ENCODE results near the gene SMG6.

The SMG6 gene

DNA sequence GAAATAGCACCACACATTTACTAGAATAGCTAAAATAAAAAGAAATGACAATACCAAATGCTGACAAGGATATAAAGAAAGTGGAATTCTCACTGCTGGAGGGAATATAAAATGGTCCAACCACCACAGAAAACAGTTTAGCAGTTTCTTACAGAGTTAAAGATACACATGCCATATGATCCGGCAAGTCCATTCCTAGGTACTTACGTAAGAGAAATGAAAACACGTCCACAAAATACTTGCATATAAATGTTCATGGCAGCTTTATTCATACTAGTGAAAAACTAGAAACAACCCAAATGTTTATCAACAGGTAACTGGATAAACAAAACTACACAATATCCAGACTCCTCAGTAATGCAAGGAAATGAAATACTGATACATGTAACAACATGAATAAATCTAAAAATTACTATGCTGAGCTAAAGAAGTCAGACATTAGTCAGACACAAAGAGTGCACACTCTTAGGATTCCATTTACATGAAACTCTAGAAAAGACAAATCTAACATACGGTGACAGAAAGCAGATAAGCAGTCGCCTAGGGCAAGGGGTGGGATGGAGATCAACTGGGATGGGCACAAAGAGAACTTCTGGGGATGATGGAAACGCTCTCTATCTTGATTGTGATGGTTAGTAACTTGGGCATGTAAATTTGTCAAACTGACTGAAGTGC lies 76.4 kb downstream of the SMG6 start:
- Histone ChIP-seq H3K9ac (ENCODE audit: low read depth, low read length) (no peak overlapping the region), H3K27me3 (ENCODE audit: insufficient read depth, low read length) (no peaks in the 10 kb centered on the region), H3K4me1 (ENCODE audit: insufficient read depth, low read length) (no peaks in the 10 kb centered on the region; the same call in 1 of the 2 replicates), H3K36me3 (ENCODE audit: insufficient read depth, low read length) (0 out of 2 replicates have a peak, but pooled peaks cover 4% of the 10 kb centered on the region), H3K27ac (ENCODE audit: low read depth, low read length) (no peak overlapping the region), H3K4me3 (ENCODE audit: low read length) (no peak overlapping the region), H3K9me3 (ENCODE audit: insufficient read depth, low read depth, low read length) (no peaks in the 10 kb centered on the region)
- WGBS = 92% methylated on average over 6 of the region's 6 CpGs

DNA sequence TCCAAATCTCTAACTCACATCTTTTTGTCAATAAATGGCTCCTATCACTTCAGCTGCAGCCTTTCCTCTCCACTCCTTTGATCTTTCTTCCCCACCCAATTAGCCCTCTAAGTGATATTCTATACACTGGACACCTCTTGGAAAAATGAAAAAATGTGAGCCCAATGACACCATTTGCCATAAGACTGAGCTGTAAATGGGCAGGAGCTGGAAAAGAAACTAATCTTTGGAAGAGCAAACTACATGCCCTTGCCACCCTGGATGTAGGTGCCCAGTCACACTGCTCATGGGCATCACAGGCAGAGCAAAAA lies 80.0 kb downstream of the SMG6 start:
- no peak overlapping the region for H3K9ac ChIP-seq (ENCODE audit: low read depth, low read length)
- H3K4me1 ChIP-seq (ENCODE audit: insufficient read depth, low read length) = no peaks in the 10 kb centered on the region; the same call in 1 of the 2 replicates
- 0 out of 2 replicates have a peak, but pooled peaks cover 2% of the 10 kb centered on the region for H3K36me3 ChIP-seq (ENCODE audit: insufficient read depth, low read length)
- H3K27ac ChIP-seq (ENCODE audit: low read depth, low read length) = no peak overlapping the region
- no peak overlapping the region for H3K4me3 ChIP-seq (ENCODE audit: low read length)
- H3K9me3 ChIP-seq (ENCODE audit: insufficient read depth, low read depth, low read length) = no peaks in the 10 kb centered on the region
- no peaks in the 10 kb centered on the region for H3K27me3 ChIP-seq (ENCODE audit: insufficient read depth, low read length)

DNA sequence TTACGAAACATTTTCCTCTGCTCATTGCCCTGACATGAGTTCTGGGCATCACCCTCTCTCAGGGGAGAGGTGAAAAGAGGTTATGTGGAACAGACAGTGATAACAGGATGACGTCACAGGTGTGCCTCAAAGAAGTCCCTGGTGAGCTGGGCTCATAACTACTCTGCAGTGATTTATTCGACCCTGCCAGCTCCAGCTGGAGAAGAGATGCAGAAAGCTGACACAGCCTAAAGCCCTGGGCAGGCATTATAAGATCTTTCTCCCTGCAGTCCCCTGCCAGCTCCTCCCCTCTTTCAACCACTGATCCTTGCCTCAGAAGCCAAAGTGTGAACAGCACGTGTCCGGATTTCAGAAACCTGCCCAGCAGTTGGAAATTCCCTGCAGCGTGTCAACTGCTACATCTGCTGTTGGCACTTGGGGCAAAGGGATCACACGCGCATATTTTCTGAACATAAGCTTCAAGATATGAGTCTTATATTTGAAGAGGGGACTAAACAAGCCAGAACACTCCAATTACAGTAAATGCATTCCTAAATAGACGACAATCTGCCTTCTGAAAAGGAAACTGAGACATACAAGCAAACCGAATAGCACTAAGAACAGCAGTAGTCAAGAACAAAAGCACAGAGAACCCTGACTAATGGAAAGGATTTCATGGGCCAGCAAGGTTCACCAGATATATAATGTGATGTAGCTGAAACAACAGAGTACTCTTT lies 80.5 kb downstream of the SMG6 start:
- no peaks in the 10 kb centered on the region for H3K9me3 ChIP-seq (ENCODE audit: insufficient read depth, low read depth, low read length)
- H3K27ac ChIP-seq (ENCODE audit: low read depth, low read length) = no peak overlapping the region
- 0 out of 2 replicates have a peak, but pooled peaks cover 2% of the 10 kb centered on the region for H3K36me3 ChIP-seq (ENCODE audit: insufficient read depth, low read length)
- H3K4me1 ChIP-seq (ENCODE audit: insufficient read depth, low read length) = no peaks in the 10 kb centered on the region; the same call in 1 of the 2 replicates
- no peak overlapping the region for H3K9ac ChIP-seq (ENCODE audit: low read depth, low read length)
- H3K27me3 ChIP-seq (ENCODE audit: insufficient read depth, low read length) = no peaks in the 10 kb centered on the region
- H3K4me3 ChIP-seq (ENCODE audit: low read length) = no peak overlapping the region
- WGBS = 92% methylated on average over 10 of the region's 10 CpGs

DNA sequence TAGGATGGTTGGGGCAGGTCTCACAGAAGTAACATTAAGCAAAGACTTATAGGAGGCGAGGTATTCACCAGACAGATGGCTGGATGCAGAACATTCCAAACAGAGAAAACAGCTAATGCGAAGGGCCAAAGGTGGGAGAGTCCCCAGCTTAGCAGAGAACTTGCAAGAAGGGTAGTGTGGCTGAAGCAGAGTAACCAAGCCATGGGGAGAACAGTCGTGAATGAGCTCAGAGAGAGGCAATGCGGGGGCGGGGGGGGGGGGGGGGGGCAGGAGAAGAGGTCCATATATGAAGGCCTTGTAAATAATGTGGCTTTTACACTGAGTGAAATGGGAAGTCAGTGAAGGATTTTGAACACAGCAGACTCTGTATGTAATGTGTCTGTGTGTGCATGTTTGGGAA lies 81.3 kb downstream of the SMG6 start:
- H3K27ac ChIP-seq (ENCODE audit: low read depth, low read length) = no peak overlapping the region
- no peaks in the 10 kb centered on the region for H3K9me3 ChIP-seq (ENCODE audit: insufficient read depth, low read depth, low read length)
- no peaks in the 10 kb centered on the region for H3K27me3 ChIP-seq (ENCODE audit: insufficient read depth, low read length)
- H3K4me3 ChIP-seq (ENCODE audit: low read length) = no peak overlapping the region
- 93% methylated on average over 5 of the region's 5 CpGs for WGBS
- no peaks in the 10 kb centered on the region; the same call in 1 of the 2 replicates for H3K4me1 ChIP-seq (ENCODE audit: insufficient read depth, low read length)
- 0 out of 2 replicates have a peak, but pooled peaks cover 2% of the 10 kb centered on the region for H3K36me3 ChIP-seq (ENCODE audit: insufficient read depth, low read length)
- H3K9ac ChIP-seq (ENCODE audit: low read depth, low read length) = no peak overlapping the region

DNA sequence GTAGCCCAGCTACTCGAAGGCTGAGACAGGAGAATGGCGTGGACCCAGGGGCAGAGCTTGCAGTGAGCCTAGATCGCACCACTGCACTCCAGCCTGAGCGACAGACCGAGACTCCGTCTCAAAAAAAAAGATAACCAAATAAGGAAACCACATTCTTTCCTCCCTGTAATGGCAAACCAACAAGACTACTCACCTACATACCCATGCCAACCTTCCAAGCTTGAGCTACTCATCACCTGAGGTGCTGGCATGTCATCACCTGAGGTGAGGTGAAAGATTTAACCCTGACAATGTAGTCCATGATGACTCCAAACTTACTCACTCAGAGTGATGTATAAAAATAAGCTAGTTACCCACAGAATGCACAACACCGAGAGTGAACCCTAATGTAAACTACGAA lies 85.2 kb downstream of the SMG6 start:
- Histone ChIP-seq H3K36me3 (ENCODE audit: insufficient read depth, low read length) (0 out of 2 replicates have a peak, but pooled peaks cover 2% of the 10 kb centered on the region), H3K4me1 (ENCODE audit: insufficient read depth, low read length) (peaks cover 33% of the 10 kb centered on the region), H3K27me3 (ENCODE audit: insufficient read depth, low read length) (no peaks in the 10 kb centered on the region), H3K9ac (ENCODE audit: low read depth, low read length) (no peak overlapping the region), H3K4me3 (ENCODE audit: low read length) (no peak overlapping the region), H3K27ac (ENCODE audit: low read depth, low read length) (no peak overlapping the region), H3K9me3 (ENCODE audit: insufficient read depth, low read depth, low read length) (no peaks in the 10 kb centered on the region)
- WGBS = 95% methylated on average over 8 of the region's 8 CpGs

DNA sequence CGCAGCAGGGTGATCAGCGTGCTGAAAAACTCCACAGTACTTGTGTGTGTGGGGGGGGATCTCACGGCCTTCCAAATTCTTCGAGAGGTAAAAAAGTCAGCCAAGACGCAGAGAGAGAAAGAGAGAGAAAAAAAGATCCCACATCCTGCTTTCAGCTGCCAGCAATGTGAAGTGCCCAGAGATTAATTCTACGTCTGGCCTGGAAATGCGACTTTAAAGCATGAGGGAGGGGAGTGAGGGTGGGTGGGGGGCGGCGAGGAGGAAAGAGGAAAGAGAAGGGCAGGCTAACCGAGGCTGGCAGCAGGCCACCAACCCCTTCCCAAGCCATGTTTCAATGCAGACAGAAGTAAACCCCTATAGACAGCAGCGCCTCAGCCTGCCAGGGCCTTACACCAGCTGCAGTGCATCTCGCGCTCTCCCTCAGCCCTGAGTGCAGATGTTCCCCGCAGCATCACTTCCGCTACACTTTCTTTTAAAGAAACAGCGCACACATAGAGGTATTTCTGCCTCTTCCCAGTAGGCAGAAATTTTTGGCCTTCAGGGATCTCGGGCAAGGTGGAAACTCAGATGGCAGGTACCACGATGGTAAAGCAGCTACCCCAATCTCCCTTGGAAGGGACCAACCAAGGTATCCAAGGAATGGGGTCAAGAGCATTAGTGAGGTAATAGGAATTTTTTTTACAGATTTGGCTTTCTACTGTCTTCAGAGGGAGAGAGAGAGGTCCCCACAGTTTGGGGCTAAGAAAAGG lies 87.8 kb downstream of the SMG6 start:
- Histone ChIP-seq H3K9ac (ENCODE audit: low read depth, low read length) (no peak overlapping the region), H3K4me1 (ENCODE audit: insufficient read depth, low read length) (peaks cover 40% of the 10 kb centered on the region), H3K27ac (ENCODE audit: low read depth, low read length) (no peak overlapping the region; the same call in 1 of the 2 replicates), H3K36me3 (ENCODE audit: insufficient read depth, low read length) (no peaks in the 10 kb centered on the region), H3K27me3 (ENCODE audit: insufficient read depth, low read length) (no peaks in the 10 kb centered on the region), H3K9me3 (ENCODE audit: insufficient read depth, low read depth, low read length) (no peaks in the 10 kb centered on the region), H3K4me3 (ENCODE audit: low read length) (no peak overlapping the region; the same call in 1 of the 2 replicates)
- WGBS = 47% methylated on average over 17 of the region's 18 CpGs

DNA sequence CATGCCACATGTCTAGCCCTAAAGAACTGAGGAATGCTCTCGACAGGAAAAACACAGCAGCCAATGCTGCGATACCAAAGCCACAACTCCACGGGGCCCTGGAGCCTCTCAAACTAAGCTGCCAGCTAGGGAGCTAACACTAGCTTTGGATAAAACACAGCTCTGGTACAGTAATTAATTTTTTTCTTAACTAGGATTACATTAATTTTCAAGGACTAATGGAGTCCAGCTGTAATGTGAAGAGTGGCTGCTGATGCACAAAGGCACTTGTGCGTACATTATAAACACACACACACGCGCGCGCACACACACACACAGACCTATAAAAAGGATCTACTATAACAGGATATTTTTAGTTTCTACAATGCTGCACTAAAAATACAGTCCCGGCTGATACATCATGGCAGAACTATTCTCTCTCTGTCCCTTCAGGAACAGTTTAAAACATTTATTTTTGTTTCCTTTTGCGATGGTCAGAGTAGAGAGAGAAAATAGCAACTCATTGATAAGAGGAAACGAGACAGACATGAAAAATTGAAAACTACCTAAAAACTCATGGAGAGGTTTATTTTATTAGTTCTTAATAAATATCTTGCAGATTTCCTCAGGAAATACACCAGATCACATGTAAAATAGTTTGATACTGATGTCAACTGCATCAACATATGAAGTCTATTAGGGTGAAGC lies 88.5 kb downstream of the SMG6 start:
- Histone ChIP-seq H3K4me1 (ENCODE audit: insufficient read depth, low read length) (peaks cover 40% of the 10 kb centered on the region), H3K4me3 (ENCODE audit: low read length) (no peak overlapping the region), H3K36me3 (ENCODE audit: insufficient read depth, low read length) (no peaks in the 10 kb centered on the region), H3K27ac (ENCODE audit: low read depth, low read length) (no peak overlapping the region), H3K27me3 (ENCODE audit: insufficient read depth, low read length) (no peaks in the 10 kb centered on the region), H3K9me3 (ENCODE audit: insufficient read depth, low read depth, low read length) (no peaks in the 10 kb centered on the region), H3K9ac (ENCODE audit: low read depth, low read length) (no peak overlapping the region)
- WGBS = 85% methylated on average over 10 of the region's 11 CpGs

DNA sequence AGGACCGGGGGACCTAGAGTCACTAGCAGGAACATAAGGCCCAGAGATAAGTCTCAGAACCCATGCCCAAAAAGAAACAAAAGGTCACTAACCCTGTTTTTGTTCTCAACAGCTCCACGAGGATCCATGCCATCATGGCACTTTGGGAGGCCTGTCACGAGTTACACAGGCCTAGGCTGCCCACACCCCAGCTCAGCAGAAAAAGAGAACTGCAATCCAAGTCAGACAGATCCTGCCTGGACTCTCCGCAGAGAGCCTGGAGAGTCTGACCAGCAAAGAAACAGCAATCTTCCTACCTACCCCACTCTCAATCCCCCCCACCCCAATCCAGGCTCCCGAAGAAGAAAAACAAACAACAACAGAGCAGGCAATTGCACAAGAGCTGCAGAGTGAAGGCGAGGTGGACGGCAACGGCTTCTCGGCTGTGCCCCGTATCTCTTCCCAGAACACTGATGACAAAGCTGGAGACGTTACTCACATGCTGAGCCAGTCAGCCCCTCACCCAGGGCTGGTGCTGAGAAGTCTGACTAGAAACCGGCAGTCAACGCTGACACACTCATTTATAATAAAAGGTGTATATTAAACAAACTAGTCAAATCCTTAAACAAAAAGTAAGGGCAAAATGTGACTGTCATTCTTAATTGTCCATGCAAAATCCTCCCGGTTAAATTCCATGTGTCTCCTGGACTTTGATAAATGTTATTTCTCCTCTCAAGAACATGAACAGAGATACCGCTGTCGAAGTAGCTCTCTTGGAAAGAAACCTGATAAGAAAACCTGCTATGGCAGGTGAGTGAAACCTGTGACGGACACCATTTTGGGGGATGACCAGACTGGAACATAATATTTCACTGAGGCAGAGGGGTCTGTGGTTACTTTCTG lies 89.3 kb downstream of the SMG6 start:
- Histone ChIP-seq H3K27ac (ENCODE audit: low read depth, low read length) (peak overlapping the region; percentile 28; the same call in 1 of the 2 replicates), H3K9me3 (ENCODE audit: insufficient read depth, low read depth, low read length) (no peaks in the 10 kb centered on the region), H3K27me3 (ENCODE audit: insufficient read depth, low read length) (no peaks in the 10 kb centered on the region), H3K4me3 (ENCODE audit: low read length) (no peak overlapping the region), H3K9ac (ENCODE audit: low read depth, low read length) (peak overlapping the region; percentile 32; the same call in 1 of the 2 replicates), H3K36me3 (ENCODE audit: insufficient read depth, low read length) (no peaks in the 10 kb centered on the region), H3K4me1 (ENCODE audit: insufficient read depth, low read length) (peaks cover 40% of the 10 kb centered on the region)
- WGBS = 60% methylated on average over 17 of the region's 17 CpGs

DNA sequence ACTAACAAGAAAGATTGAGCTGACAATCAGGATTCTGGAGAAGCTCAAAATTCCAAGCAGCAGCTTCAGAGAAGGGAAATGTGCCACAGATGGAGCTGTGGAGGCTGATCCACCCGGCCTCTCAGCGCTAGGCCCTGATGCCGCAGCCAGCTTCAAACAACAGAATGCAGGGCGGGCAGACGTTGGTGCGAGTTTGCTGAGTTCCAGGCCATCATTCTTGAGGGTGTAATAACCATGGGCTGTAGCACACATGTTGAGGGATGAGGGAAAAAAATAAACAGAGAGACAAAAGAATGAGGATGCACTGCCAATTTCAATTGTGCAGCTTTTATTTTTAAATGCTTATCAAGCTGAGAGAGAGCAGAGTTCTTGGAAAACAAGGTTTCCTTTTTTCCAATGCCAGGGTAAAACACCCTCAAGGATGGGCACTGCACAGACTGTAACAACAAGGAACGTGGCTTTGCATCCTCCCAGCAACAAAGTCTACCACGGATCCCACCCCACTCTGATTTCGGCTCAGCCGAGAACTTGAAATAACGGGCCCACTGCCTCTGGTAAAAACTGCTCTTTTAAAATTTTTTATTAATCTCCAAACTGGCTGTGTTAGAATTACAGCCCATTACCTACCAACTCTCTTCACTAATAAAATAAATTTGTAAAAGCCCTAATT lies 90.2 kb downstream of the SMG6 start:
- H3K9me3 ChIP-seq (ENCODE audit: insufficient read depth, low read depth, low read length) = no peaks in the 10 kb centered on the region
- no peak overlapping the region for H3K27ac ChIP-seq (ENCODE audit: low read depth, low read length)
- H3K27me3 ChIP-seq (ENCODE audit: insufficient read depth, low read length) = no peaks in the 10 kb centered on the region
- WGBS = 93% methylated on average over 11 of the region's 11 CpGs
- H3K36me3 ChIP-seq (ENCODE audit: insufficient read depth, low read length) = no peaks in the 10 kb centered on the region
- H3K4me1 ChIP-seq (ENCODE audit: insufficient read depth, low read length) = peaks cover 40% of the 10 kb centered on the region
- H3K4me3 ChIP-seq (ENCODE audit: low read length) = no peak overlapping the region
- H3K9ac ChIP-seq (ENCODE audit: low read depth, low read length) = peak overlapping the region; percentile 32; the same call in 1 of the 2 replicates

Measured in HUES64 (cell line).